CD4-positive, CD25-positive, alpha-beta regulatory T cell (primary cell): Measurements from ENCODE around the gene ERF. TPM values are rescaled to one million over a fixed set of nuclear protein-coding genes. Genes with fewer than 3 reads are reported as not detected.

Experiments used
- ATAC-seq, 2 donors: fragments of 150-1000 bp; cut with Tn5 transposase; one replicate each; pipeline ENCODE4 v1.10.0; 2021; ENCODE audit warnings: low read depth in 2 of 2, moderate number of reproducible peaks in 2 of 2, moderate library complexity in 1 of 2
- DNase-seq, 3 donors: peaks; one replicate each; pipeline versions ENCODE4 v3.0.0 to v3.0.0-alpha.2; 2012 to 2022; ENCODE audit warnings: mixed read lengths in 1 of 3
- H3K27ac ChIP-seq: one replicate; pipeline ENCODE4 v1.7.0; 2013; ENCODE audit warnings: mild to moderate bottlenecking, low read length; ENCODE audit not compliant: insufficient read depth, poor library complexity, severe bottlenecking
- H3K27me3 ChIP-seq: one replicate; pipeline ENCODE4 v1.7.0; 2013; ENCODE audit warnings: low read length; ENCODE audit not compliant: control insufficient read depth, insufficient read depth
- H3K36me3 ChIP-seq: one replicate; pipeline ENCODE4 v1.7.0; 2013; ENCODE audit warnings: mild to moderate bottlenecking, low read length, moderate library complexity; ENCODE audit not compliant: control insufficient read depth, insufficient read depth
- H3K4me1 ChIP-seq: 2 replicates; pipeline ENCODE4 v1.7.0; 2013; ENCODE audit warnings: mild to moderate bottlenecking, low read length; ENCODE audit not compliant: insufficient read depth, control insufficient read depth, poor library complexity, severe bottlenecking
- H3K4me3 ChIP-seq: one replicate; pipeline ENCODE4 v1.7.0; 2013; ENCODE audit warnings: low read depth, mild to moderate bottlenecking, low read length, moderate library complexity
- H3K9me3 ChIP-seq, 2 experiments: 1 replicate in 1 of 2; 2 replicates in 1 of 2; pipeline ENCODE4 v1.7.0; 2013; ENCODE audit warnings: low read length in 2 of 2, mild to moderate bottlenecking in 1 of 2, moderate library complexity in 1 of 2; ENCODE audit not compliant: control insufficient read depth in 2 of 2
- H3K27ac Mint-ChIP-seq, 3 donors: one replicate each; pipeline ENCODE4 v1.8.0; 2020 to 2022; ENCODE audit warnings: mild to moderate bottlenecking in 3 of 3, mixed read lengths in 3 of 3, moderate library complexity in 2 of 3
- H3K27me3 Mint-ChIP-seq: one replicate; pipeline ENCODE4 v1.8.0; 2022; ENCODE audit warnings: mild to moderate bottlenecking, mixed read lengths
- H3K36me3 Mint-ChIP-seq: one replicate; pipeline ENCODE4 v1.8.0; 2020; ENCODE audit warnings: mixed read lengths
- H3K4me1 Mint-ChIP-seq, 4 donors: one replicate each; pipeline ENCODE4 v1.8.0; 2020 to 2022; ENCODE audit warnings: mixed read lengths in 4 of 4, mild to moderate bottlenecking in 1 of 4
- H3K4me3 Mint-ChIP-seq, 4 donors: one replicate each; pipeline ENCODE4 v1.8.0; 2020 to 2022; ENCODE audit warnings: mild to moderate bottlenecking in 4 of 4, mixed read lengths in 4 of 4, moderate library complexity in 3 of 4
- H3K9me3 Mint-ChIP-seq, 7 donors: one replicate each; pipeline ENCODE4 v1.8.0; 2020 to 2022; ENCODE audit warnings: mixed read lengths in 7 of 7, mild to moderate bottlenecking in 3 of 7, moderate library complexity in 2 of 7
- polyA plus RNA-seq, 4 donors: library from polyadenylated mRNA; unstranded; fragments of 300-500 nt; fragmentation: Illumina TruSeq; gene quantifications; one replicate each; pipeline ENCODE4 v1.2.3, GENCODE V29; 2021
- total RNA-seq: library from RNA; stranded (reverse); gene quantifications from one replicate; pipeline ENCODE4 v1.2.3, GENCODE V29; 2022

ERF gene
- total and polyA plus RNA-seq, 5 donors from 2014 or later: 1.4 to 96.4 (median 3.8) TPM

- DNase-seq (no peak), ATAC-seq (no peak)
- Mint-ChIP-seq H3K36me3 (no peaks in the 10 kb centered on the region), H3K27me3 (peaks cover 8% of the 10 kb centered on the region), H3K4me3 (peak overlapping the region in 3 of 4 donors; percentile 26 to 74 (median 66)), H3K9me3 (no peaks in the 10 kb centered on the region), H3K27ac (peak overlapping the region in 1 of 3 donors; percentile 20), H3K4me1 (peaks cover 3 to 47% (median 26%) of the 10 kb centered on the region in 4 donors)
- Histone ChIP-seq H3K4me3 (no peak overlapping the region), H3K27ac (no peak overlapping the region), H3K36me3 (no peaks in the 10 kb centered on the region), H3K9me3 (no peaks in the 10 kb centered on the region), H3K27me3 (no peaks in the 10 kb centered on the region), H3K4me1 (peaks cover 34% of the 10 kb centered on the region)
These were observed 5.2 kb downstream of the ERF start for GRCh38 chr19:42249769-42250168.

GRCh38 chr19:42249149-42249750 is 5.7 kb downstream of the ERF start:
- ATAC-seq (no peak), DNase-seq (no peak)
- peak overlapping the region in 1 of 3 donors; percentile 69 for H3K27ac Mint-ChIP-seq
- H3K27me3 ChIP-seq: no peaks in the 10 kb centered on the region
- H3K4me1 ChIP-seq: peaks cover 37% of the 10 kb centered on the region
- no peaks in the 10 kb centered on the region for H3K9me3 ChIP-seq
- peaks cover 8 to 53% (median 28%) of the 10 kb centered on the region in 4 donors for H3K4me1 Mint-ChIP-seq
- no peaks in the 10 kb centered on the region for H3K9me3 Mint-ChIP-seq
- H3K27me3 Mint-ChIP-seq: peaks cover 8% of the 10 kb centered on the region
- H3K36me3 ChIP-seq: no peaks in the 10 kb centered on the region
- no peaks in the 10 kb centered on the region for H3K36me3 Mint-ChIP-seq
- no peak overlapping the region for H3K27ac ChIP-seq
- H3K4me3 ChIP-seq: no peak overlapping the region
- H3K4me3 Mint-ChIP-seq: peak overlapping the region in 2 of 4 donors; percentile 58 to 66

- Mint-ChIP-seq H3K4me1 (peaks cover 8 to 55% (median 31%) of the 10 kb centered on the region in 4 donors), H3K27ac (no peak overlapping the region), H3K36me3 (no peaks in the 10 kb centered on the region), H3K27me3 (peaks cover 8% of the 10 kb centered on the region), H3K4me3 (peak overlapping the region in 1 of 4 donors; percentile 66), H3K9me3 (no peaks in the 10 kb centered on the region)
- H3K36me3 ChIP-seq: no peaks in the 10 kb centered on the region
- no peaks in the 10 kb centered on the region for H3K9me3 ChIP-seq
- peaks cover 44% of the 10 kb centered on the region for H3K4me1 ChIP-seq
- no peak overlapping the region for H3K4me3 ChIP-seq
- no peaks in the 10 kb centered on the region for H3K27me3 ChIP-seq
- DNase-seq (no peak), ATAC-seq (no peak)
- no peak overlapping the region for H3K27ac ChIP-seq
These were observed 6.4 kb downstream of the ERF start for GRCh38 chr19:42248270-42249148.

- peaks cover 5% of the 10 kb centered on the region for H3K27me3 Mint-ChIP-seq
- ATAC-seq (no peak), DNase-seq (no peak)
- no peak overlapping the region for H3K4me3 ChIP-seq
- no peaks in the 10 kb centered on the region for H3K9me3 ChIP-seq
- H3K4me1 ChIP-seq: peaks cover 42% of the 10 kb centered on the region
- H3K36me3 ChIP-seq: no peaks in the 10 kb centered on the region
- H3K27ac Mint-ChIP-seq: no peak overlapping the region
- no peaks in the 10 kb centered on the region for H3K9me3 Mint-ChIP-seq
- H3K36me3 Mint-ChIP-seq: no peaks in the 10 kb centered on the region
- no peak overlapping the region for H3K27ac ChIP-seq
- H3K27me3 ChIP-seq: no peaks in the 10 kb centered on the region
- H3K4me1 Mint-ChIP-seq: peaks cover 8 to 60% (median 32%) of the 10 kb centered on the region in 4 donors
- H3K4me3 Mint-ChIP-seq: no peak overlapping the region
These were observed 7.2 kb downstream of the ERF start for GRCh38 chr19:42247640-42248199.

- Histone ChIP-seq H3K9me3 (no peaks in the 10 kb centered on the region), H3K36me3 (no peaks in the 10 kb centered on the region), H3K27me3 (no peaks in the 10 kb centered on the region), H3K4me1 (peaks cover 36% of the 10 kb centered on the region), H3K4me3 (no peak overlapping the region), H3K27ac (no peak overlapping the region)
- Mint-ChIP-seq H3K27me3 (no peaks in the 10 kb centered on the region), H3K36me3 (no peaks in the 10 kb centered on the region), H3K4me1 (peaks cover 8 to 57% (median 29%) of the 10 kb centered on the region in 4 donors), H3K27ac (peak overlapping the region in 2 of 3 donors; percentile 35 to 77), H3K4me3 (peak overlapping the region in 1 of 4 donors; percentile 73), H3K9me3 (no peaks in the 10 kb centered on the region)
- DNase-seq (no peak), ATAC-seq (no peak)
These were observed 7.8 kb downstream of the ERF start for GRCh38 chr19:42246922-42247639.

- H3K4me3 Mint-ChIP-seq: peak overlapping the region in 1 of 4 donors; percentile 50
- no peaks in the 10 kb centered on the region for H3K9me3 Mint-ChIP-seq
- no peaks in the 10 kb centered on the region for H3K36me3 Mint-ChIP-seq
- no peaks in the 10 kb centered on the region for H3K9me3 ChIP-seq
- no peak overlapping the region for H3K4me3 ChIP-seq
- H3K4me1 ChIP-seq: peaks cover 35% of the 10 kb centered on the region
- peaks cover 8 to 55% (median 28%) of the 10 kb centered on the region in 4 donors for H3K4me1 Mint-ChIP-seq
- no peaks in the 10 kb centered on the region for H3K27me3 ChIP-seq
- DNase-seq (no peak), ATAC-seq (no peak)
- H3K27me3 Mint-ChIP-seq: no peaks in the 10 kb centered on the region
- no peak overlapping the region for H3K27ac ChIP-seq
- H3K36me3 ChIP-seq: no peaks in the 10 kb centered on the region
- peak overlapping the region; percentile 35 to 77 (median 59) for H3K27ac Mint-ChIP-seq
These were observed 8.6 kb downstream of the ERF start for GRCh38 chr19:42246143-42246921.

GRCh38 chr19:42245231-42245630 is 9.7 kb downstream of the ERF start:
- H3K27me3 ChIP-seq: no peaks in the 10 kb centered on the region
- no peaks in the 10 kb centered on the region for H3K9me3 ChIP-seq
- Mint-ChIP-seq H3K27me3 (no peaks in the 10 kb centered on the region), H3K4me3 (peak overlapping the region; percentile 90 to 100 (median 98)), H3K4me1 (peaks cover 8 to 58% (median 35%) of the 10 kb centered on the region in 4 donors), H3K27ac (peak overlapping the region; percentile 93 to 99 (median 99)), H3K9me3 (no peaks in the 10 kb centered on the region), H3K36me3 (peaks cover 2% of the 10 kb centered on the region)
- peak overlapping the region; percentile 99 for H3K4me3 ChIP-seq
- DNase-seq (no peak), ATAC-seq (no peak)
- peak overlapping the region; percentile 89 for H3K27ac ChIP-seq
- H3K4me1 ChIP-seq: peaks cover 34% of the 10 kb centered on the region
- peaks cover 3% of the 10 kb centered on the region for H3K36me3 ChIP-seq
